ENCODE results near the gene TRDMT1.

The TRDMT1 gene

GRCh38 chr10:17229717-17229966 is 28.2 kb upstream of the TRDMT1 start:
- no peaks in the 10 kb centered on the region for H3K27me3 ChIP-seq (ENCODE audit: control insufficient read depth in 3 of 3, insufficient read depth in 3 of 3, low read depth in 1 of 3, low read length in 3 of 3)
- H4K8ac ChIP-seq (ENCODE audit: low read depth, low read length), result peak overlapping the region; percentile 52
- H3K4ac ChIP-seq (ENCODE audit: low read length), result peak overlapping the region; percentile 91
- H3K18ac ChIP-seq (ENCODE audit: low read length), result peak overlapping the region; percentile 99
- peaks cover 16 to 53% of the 10 kb centered on the region in 2 donors for H3K36me3 ChIP-seq (replicated peaks in 1 of 2; ENCODE audit: control insufficient read depth in 2 of 2, insufficient read depth in 2 of 2, low read length in 2 of 2)
- H3K9me3 ChIP-seq (replicated peaks in 1 of 2; ENCODE audit: control insufficient read depth in 2 of 2, insufficient read depth in 1 of 2, low read depth in 1 of 2, low read length in 2 of 2), result no peaks in the 10 kb centered on the region
- peak; percentile 40 for DNase-seq (ENCODE audit: low spot score)
- H4K91ac ChIP-seq (ENCODE audit: low read depth, low read length, poor library complexity), result peak overlapping the region; percentile 88
- no peak overlapping the region for H2BK120ac ChIP-seq (ENCODE audit: low read depth, low read length)
- peak overlapping the region; percentile 99 for H3K23ac ChIP-seq (ENCODE audit: low read depth, low read length, poor library complexity)
- H3K4me3 ChIP-seq (ENCODE audit: low read length in 2 of 2), result peak overlapping the region; percentile 85 to 100
- peak overlapping the region; percentile 85 for H3K4me2 ChIP-seq (ENCODE audit: insufficient read depth, low read length, poor library complexity, severe bottlenecking)
- H3K14ac ChIP-seq (ENCODE audit: low read length), result peak overlapping the region; percentile 100
- peaks cover 9 to 33% of the 10 kb centered on the region in 2 donors for H3K4me1 ChIP-seq (ENCODE audit: control insufficient read depth in 2 of 2, insufficient read depth in 1 of 2, low read depth in 1 of 2, low read length in 2 of 2)
- H3K27ac ChIP-seq (replicated peaks; ENCODE audit: low read length), result peak overlapping the region; percentile 29
- peak overlapping the region; percentile 100 for H3K9ac ChIP-seq (ENCODE audit: low read depth, low read length, poor library complexity)
- H2BK5ac ChIP-seq (ENCODE audit: low read length), result peak overlapping the region; percentile 92
- WGBS, 2 donors (ENCODE audit: extremely low coverage in 2 of 2, insufficient read length in 2 of 2, insufficient replicate concordance in 1 of 2), result no CpG with 5 or more reads among the region's 21 CpGs
- peak overlapping the region; percentile 99 for H2AK5ac ChIP-seq (ENCODE audit: low read depth, low read length)
- H3K79me1 ChIP-seq (ENCODE audit: low read depth, low read length), result peaks cover 5% of the 10 kb centered on the region
- H2BK12ac ChIP-seq (ENCODE audit: low read length), result no peak overlapping the region
- peak overlapping the region; percentile 99 for H2BK15ac ChIP-seq (ENCODE audit: low read length)
- H2AFZ ChIP-seq (ENCODE audit: low read length), result no peak overlapping the region

- peak overlapping the region; percentile 99 for H3K18ac ChIP-seq (ENCODE audit: low read length)
- H4K91ac ChIP-seq (ENCODE audit: low read depth, low read length, poor library complexity), result peak overlapping the region; percentile 88
- H2BK12ac ChIP-seq (ENCODE audit: low read length), result no peak overlapping the region
- peak overlapping the region; percentile 85 for H3K4me2 ChIP-seq (ENCODE audit: insufficient read depth, low read length, poor library complexity, severe bottlenecking)
- WGBS, 2 donors (ENCODE audit: extremely low coverage in 2 of 2, insufficient read length in 2 of 2, insufficient replicate concordance in 1 of 2), result no CpG with 5 or more reads among the region's 72 CpGs
- H3K79me1 ChIP-seq (ENCODE audit: low read depth, low read length), result peaks cover 5% of the 10 kb centered on the region
- DNase-seq (ENCODE audit: low spot score), result peak; percentile 72
- H3K23ac ChIP-seq (ENCODE audit: low read depth, low read length, poor library complexity), result peak overlapping the region; percentile 99
- H3K27ac ChIP-seq (replicated peaks; ENCODE audit: low read length), result peak overlapping the region; percentile 97
- peak overlapping the region; percentile 100 for H3K9ac ChIP-seq (ENCODE audit: low read depth, low read length, poor library complexity)
- peak overlapping the region; percentile 100 for H3K14ac ChIP-seq (ENCODE audit: low read length)
- no peaks in the 10 kb centered on the region for H3K9me3 ChIP-seq (replicated peaks in 1 of 2; ENCODE audit: control insufficient read depth in 2 of 2, insufficient read depth in 1 of 2, low read depth in 1 of 2, low read length in 2 of 2)
- peak overlapping the region; percentile 52 for H4K8ac ChIP-seq (ENCODE audit: low read depth, low read length)
- H3K27me3 ChIP-seq (ENCODE audit: control insufficient read depth in 3 of 3, insufficient read depth in 3 of 3, low read depth in 1 of 3, low read length in 3 of 3), result no peaks in the 10 kb centered on the region
- peak overlapping the region; percentile 92 for H2BK5ac ChIP-seq (ENCODE audit: low read length)
- H3K36me3 ChIP-seq (replicated peaks in 1 of 2; ENCODE audit: control insufficient read depth in 2 of 2, insufficient read depth in 2 of 2, low read length in 2 of 2), result peaks cover 12 to 48% of the 10 kb centered on the region in 2 donors
- peak overlapping the region; percentile 87 for H2AFZ ChIP-seq (ENCODE audit: low read length)
- H3K4me3 ChIP-seq (ENCODE audit: low read length in 2 of 2), result peak overlapping the region; percentile 85 to 100
- peak overlapping the region; percentile 65 for H2BK120ac ChIP-seq (ENCODE audit: low read depth, low read length)
- H3K4ac ChIP-seq (ENCODE audit: low read length), result peak overlapping the region; percentile 91
- H2AK5ac ChIP-seq (ENCODE audit: low read depth, low read length), result peak overlapping the region; percentile 99
- peaks cover 9 to 28% of the 10 kb centered on the region in 2 donors for H3K4me1 ChIP-seq (ENCODE audit: control insufficient read depth in 2 of 2, insufficient read depth in 1 of 2, low read depth in 1 of 2, low read length in 2 of 2)
- peak overlapping the region; percentile 99 for H2BK15ac ChIP-seq (ENCODE audit: low read length)
Measured at GRCh38 chr10:17229016-17229716, 27.7 kb upstream of the TRDMT1 start.

GRCh38 chr10:17228091-17229015 is 26.9 kb upstream of the TRDMT1 start, which contains the start of gene VIM:
VIM (plus strand) TSS chr10:17228241; CDS start chr10:17229423, 1,182 bp downstream.
- WGBS, 2 donors (ENCODE audit: extremely low coverage in 2 of 2, insufficient read length in 2 of 2, insufficient replicate concordance in 1 of 2), result no CpG with 5 or more reads among the region's 77 CpGs

More at GRCh38 chr10:17228091-17229015, 26.9 kb upstream of the TRDMT1 start, which contains the start of gene VIM:
- Histone ChIP-seq H2BK15ac (ENCODE audit: low read length) (peak within 1 kb of the TSS; percentile 69), H3K4ac (ENCODE audit: low read length) (no peak within 1 kb of the TSS), H2BK12ac (ENCODE audit: low read length) (no peak within 1 kb of the TSS), H3K36me3 (replicated peaks in 1 of 2; ENCODE audit: control insufficient read depth in 2 of 2, insufficient read depth in 2 of 2, low read length in 2 of 2) (peaks cover 5 to 40% of the 10 kb centered on the region in 2 donors), H4K91ac (ENCODE audit: low read depth, low read length, poor library complexity) (peak within 1 kb of the TSS; percentile 82), H2AFZ (ENCODE audit: low read length) (peak within 1 kb of the TSS; percentile 87), H3K9me3 (replicated peaks in 1 of 2; ENCODE audit: control insufficient read depth in 2 of 2, insufficient read depth in 1 of 2, low read depth in 1 of 2, low read length in 2 of 2) (peaks cover 0 to 1% of the 10 kb centered on the region in 2 donors), H3K79me1 (ENCODE audit: low read depth, low read length) (peaks cover 5% of the 10 kb centered on the region), H3K4me2 (ENCODE audit: insufficient read depth, low read length, poor library complexity, severe bottlenecking) (peak within 1 kb of the TSS; percentile 85), H3K9ac (ENCODE audit: low read depth, low read length, poor library complexity) (peak within 1 kb of the TSS; percentile 92), H2BK5ac (ENCODE audit: low read length) (peak within 1 kb of the TSS; percentile 92), H3K18ac (ENCODE audit: low read length) (peak within 1 kb of the TSS; percentile 98), H3K27ac (replicated peaks; ENCODE audit: low read length) (peak within 1 kb of the TSS; percentile 97), H3K14ac (ENCODE audit: low read length) (peak within 1 kb of the TSS; percentile 60), H3K4me1 (ENCODE audit: control insufficient read depth in 2 of 2, insufficient read depth in 1 of 2, low read depth in 1 of 2, low read length in 2 of 2) (peaks cover 9 to 24% of the 10 kb centered on the region in 2 donors), H3K27me3 (ENCODE audit: control insufficient read depth in 3 of 3, insufficient read depth in 3 of 3, low read depth in 1 of 3, low read length in 3 of 3) (no peaks in the 10 kb centered on the region), H4K8ac (ENCODE audit: low read depth, low read length) (no peak within 1 kb of the TSS), H3K4me3 (ENCODE audit: low read length in 2 of 2) (peak within 1 kb of the TSS; percentile 85 to 100), H2AK5ac (ENCODE audit: low read depth, low read length) (peak within 1 kb of the TSS; percentile 56), H3K23ac (ENCODE audit: low read depth, low read length, poor library complexity) (peak within 1 kb of the TSS; percentile 3), H2BK120ac (ENCODE audit: low read depth, low read length) (peak within 1 kb of the TSS; percentile 65)
- DNase-seq (ENCODE audit: low spot score), result peak; percentile 87

Data from neuronal stem cell (in vitro differentiated cells).